Body of pancreas (tissue), 4 donors: ENCODE data around the gene NCOA6. TPM values are rescaled to one million over a fixed set of nuclear protein-coding genes. Genes with fewer than 3 reads are reported as not detected.
A peak's percentile ranks its signal among the peaks of the same experiment; 100 is the strongest.

ENCODE experiments used
- ATAC-seq: fragments of 150-250 bp; one replicate; pipeline ENCODE4 v1.9.1; 2016
- DNase-seq, 4 donors: peaks; one replicate each; pipeline ENCODE4 v3.0.0-alpha.2; 2019
- H3K27ac ChIP-seq, 4 donors: fragments of 200-600 bp; sonication (generic); 1 replicate in 3 of 4; 2 replicates in 1 of 4; pipeline versions ENCODE4 v1.5.1 to v1.6.1; 2016 to 2019; ENCODE audit warnings: mild to moderate bottlenecking in 1 of 4, mixed read lengths in 1 of 4, moderate library complexity in 1 of 4
- H3K27me3 ChIP-seq, 2 donors: fragments of 200-600 bp; sonication (generic); one replicate each; pipeline ENCODE4 v1.6.0; 2016; ENCODE audit warnings: mild to moderate bottlenecking in 1 of 2
- H3K36me3 ChIP-seq, 2 donors: fragments of 200-600 bp; sonication (generic); replicated peaks in 1 of 2; 2 replicates each; pipeline ENCODE4 v1.5.1; 2016; ENCODE audit warnings: low read depth in 2 of 2; ENCODE audit not compliant: insufficient read depth in 1 of 2
- H3K4me1 ChIP-seq: fragments of 200-600 bp; sonication (generic); one replicate; pipeline ENCODE4 v1.6.0; 2016
- H3K4me3 ChIP-seq, 2 donors: fragments of 200-600 bp; sonication (generic); 1 replicate in 1 of 2; 2 replicates in 1 of 2; pipeline ENCODE4 v1.5.1; 2016 to 2019
- H3K9me3 ChIP-seq, 3 donors: fragments of 200-600 bp; sonication (generic); 1 replicate in 2 of 3; 2 replicates in 1 of 3; pipeline ENCODE4 v1.5.1; 2016
- CTCF ChIP-seq, 7 experiments: fragments of 450-650 bp in 4 of 7; fragments of 200-600 bp in 3 of 7; sonication (generic) in 3 of 7; IDR thresholded peaks; one replicate each; pipeline ENCODE4 v1.5.1; 2016 to 2019; ENCODE audit warnings: antibody characterized with exemption in 7 of 7
- POLR2A ChIP-seq, 3 donors: fragments of 450-650 bp; IDR thresholded peaks; one replicate each; pipeline ENCODE4 v1.6.1; 2016; ENCODE audit warnings: antibody characterized with exemption in 3 of 3, mild to moderate bottlenecking in 2 of 3
- WGBS, 2 donors: methylation state at CpG; one replicate each; pipeline ENCODE4 v1.1.5; 2017; 5-methylcytosine and 5-hydroxymethylcytosine counted together
- intact Hi-C: fragments of 100-400 bp; cut with DNase I; formaldehyde crosslinking; loops from one replicate; pipeline ENCODE4 v1.15.1; 2023
- total RNA-seq, 2 donors: library from RNA; depleted of rRNA; stranded (reverse); fragments of >200 nt; gene quantifications; one replicate each; pipeline ENCODE4 v1.1.0, GENCODE V29; 2016

NCOA6 gene
- total RNA-seq, 2 donors from 2014 or later: 13.5 to 54.1 TPM

DNA sequence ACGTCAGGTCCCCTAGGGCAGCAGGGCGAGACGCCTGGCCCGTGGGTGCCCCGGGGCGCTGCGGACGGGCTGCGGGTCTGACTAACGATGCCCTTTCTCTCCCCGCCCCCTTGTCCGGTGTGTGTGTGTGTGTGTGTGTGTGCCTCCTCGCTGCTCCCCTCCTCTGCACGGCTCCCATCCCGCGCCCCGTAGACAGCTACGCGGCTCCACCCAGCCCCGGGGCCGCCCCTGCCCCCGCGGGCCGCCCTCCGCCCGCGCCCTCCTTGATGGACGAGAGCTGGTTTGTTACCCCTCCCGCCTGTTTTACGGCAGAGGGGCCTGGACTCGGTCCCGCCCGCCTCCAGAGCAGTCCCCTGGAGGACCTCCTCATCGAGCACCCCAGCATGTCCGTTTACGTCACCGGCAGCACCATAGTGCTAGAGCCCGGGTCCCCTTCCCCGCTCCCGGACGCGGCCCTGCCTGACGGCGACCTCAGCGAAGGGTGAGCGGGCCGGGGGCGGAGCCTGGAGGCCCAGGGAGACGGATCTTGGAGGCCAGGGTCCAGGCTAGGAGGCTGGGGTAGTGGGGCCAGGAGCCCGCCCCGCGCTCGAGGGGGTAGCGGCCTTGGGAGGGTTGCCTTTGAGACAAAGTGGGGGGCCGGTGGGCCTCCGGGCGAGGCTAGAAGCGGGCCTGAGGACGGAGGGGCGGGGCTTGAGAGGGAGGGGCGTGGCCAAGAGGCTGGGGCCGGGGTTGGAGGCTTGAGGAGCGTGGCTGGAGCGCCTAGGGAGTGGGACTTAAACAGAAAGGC, 116.2 kb downstream of the NCOA6 start:
- WGBS, 2 donors: 1% methylated on average over 16 to 64 of the region's 64 CpGs
- Histone ChIP-seq H3K4me3 (peak overlapping the region; percentile 57 to 60), H3K4me1 (peaks cover 32% of the 10 kb centered on the region), H3K9me3 (no peaks in the 10 kb centered on the region), H3K27me3 (no peaks in the 10 kb centered on the region), H3K36me3 (peaks cover 0 to under 1% of the 10 kb centered on the region in 2 donors), H3K27ac (peak overlapping the region; percentile 33 to 91 (median 74))
- ATAC-seq: peak; percentile 81
- DNase-seq: peak; percentile 77 to 84 (median 80)
- intact Hi-C loops: no loop called here
- TF ChIP-seq CTCF (IDR thresholded peaks at IDR 0.05): no peak
- peak in 2 of 3 donors; percentile 34 to 51 for TF ChIP-seq POLR2A (IDR thresholded peaks at IDR 0.05)

- Histone ChIP-seq H3K4me3 (no peak overlapping the region), H3K36me3 (no peaks in the 10 kb centered on the region), H3K9me3 (no peaks in the 10 kb centered on the region), H3K27me3 (no peaks in the 10 kb centered on the region), H3K27ac (peak overlapping the region in 3 of 4 donors; percentile 70 to 91 (median 79)), H3K4me1 (peaks cover 33% of the 10 kb centered on the region)
- TF ChIP-seq CTCF (IDR thresholded peaks at IDR 0.05) (peak in 6 of 7 experiments; percentile 12 to 32 (median 28)), POLR2A (IDR thresholded peaks at IDR 0.05) (no peak)
- 18 to 29% methylated on average over 13 to 21 of the region's 22 CpGs for WGBS, 2 donors
- intact Hi-C loops: no loop called here
- peak; percentile 37 to 57 (median 47) for DNase-seq
- no peak for ATAC-seq
Measured at GRCh38 chr20:34708621-34709043, 116.8 kb downstream of the NCOA6 start.

DNA sequence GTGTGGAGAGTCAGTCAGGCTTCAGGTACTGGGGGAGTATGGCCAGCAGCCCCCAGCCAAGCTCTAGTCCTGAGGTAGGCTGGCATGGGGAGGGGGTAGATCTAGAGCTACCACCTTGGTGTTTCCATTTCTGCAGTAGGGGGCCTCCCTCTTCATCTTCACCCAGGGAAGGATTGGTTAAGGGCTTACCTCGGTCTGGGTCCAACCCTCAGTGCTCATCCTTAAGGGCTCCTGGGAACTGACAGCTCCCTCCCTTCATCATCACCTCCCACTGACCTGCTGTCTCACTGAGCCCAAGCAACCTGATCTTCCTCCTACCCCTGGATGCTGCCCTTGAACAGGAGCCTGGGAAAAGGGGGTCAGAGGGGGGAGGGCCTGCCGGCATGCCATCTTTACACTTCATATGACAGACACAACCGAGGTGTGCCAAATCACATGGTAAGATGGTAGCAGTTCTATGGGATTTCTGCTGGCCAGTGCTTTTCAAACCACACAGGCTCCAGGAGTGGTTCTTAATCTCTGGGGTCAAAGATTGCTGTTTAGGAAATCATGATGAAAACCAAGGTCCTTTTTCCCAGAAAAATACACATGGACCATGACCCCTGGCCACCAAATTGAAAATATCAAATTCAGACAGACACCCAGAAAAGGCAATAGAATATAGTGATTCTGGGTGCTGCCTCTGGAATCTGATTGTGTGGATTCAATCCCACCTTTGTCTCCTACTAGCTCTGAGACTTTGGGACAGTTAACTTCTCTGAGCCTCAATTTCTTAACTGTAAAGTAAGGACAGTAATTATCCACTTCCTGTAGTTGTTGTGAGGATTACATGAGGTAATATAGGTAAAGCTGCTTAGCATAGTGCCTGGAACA, 118.3 kb downstream of the NCOA6 start:
- Histone ChIP-seq H3K4me3 (no peak overlapping the region), H3K36me3 (no peaks in the 10 kb centered on the region), H3K27ac (peak overlapping the region in 2 of 4 donors; percentile 4 to 12), H3K4me1 (peaks cover 39% of the 10 kb centered on the region), H3K27me3 (no peaks in the 10 kb centered on the region), H3K9me3 (no peaks in the 10 kb centered on the region)
- DNase-seq (no peak), ATAC-seq (no peak)
- no peak for TF ChIP-seq CTCF (IDR thresholded peaks at IDR 0.05)
- no peak for TF ChIP-seq POLR2A (IDR thresholded peaks at IDR 0.05)
- 56 to 100% methylated on average over 1 to 3 of the region's 3 CpGs for WGBS, 2 donors
- intact Hi-C loops: no loop called here

DNA sequence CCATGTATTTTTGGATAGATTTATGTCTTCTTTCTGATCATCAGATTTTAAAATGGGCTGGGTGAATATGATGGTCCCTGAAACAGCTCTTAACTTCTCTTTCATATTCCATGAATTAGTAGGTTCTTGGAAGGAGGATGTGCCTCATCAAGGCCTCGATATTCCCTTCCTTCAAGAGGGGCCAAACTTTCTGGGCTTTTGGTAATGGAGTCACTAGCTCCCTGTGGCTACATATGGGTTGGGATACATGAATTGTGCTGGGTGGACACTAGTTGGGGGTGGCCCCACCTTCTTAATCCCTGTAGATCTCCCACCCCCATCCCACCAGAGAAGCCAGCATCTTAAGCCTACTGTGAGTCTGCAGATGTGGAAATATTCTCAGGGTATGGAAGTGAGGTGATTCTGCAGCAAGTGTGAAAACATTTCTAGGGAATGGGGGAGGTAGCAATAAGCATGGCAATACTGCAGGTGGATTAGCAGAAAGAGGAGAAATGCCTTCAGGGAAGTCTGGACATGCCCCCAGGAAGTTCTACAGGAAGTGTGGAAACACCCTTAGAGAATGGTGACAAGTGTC, 119.1 kb downstream of the NCOA6 start:
- H3K27me3 ChIP-seq: no peaks in the 10 kb centered on the region
- no peaks in the 10 kb centered on the region for H3K36me3 ChIP-seq
- TF ChIP-seq POLR2A (IDR thresholded peaks at IDR 0.05): no peak
- no peak for TF ChIP-seq CTCF (IDR thresholded peaks at IDR 0.05)
- H3K9me3 ChIP-seq: no peaks in the 10 kb centered on the region
- intact Hi-C loops: no loop called here
- no peak overlapping the region for H3K4me3 ChIP-seq
- DNase-seq (no peak), ATAC-seq (no peak)
- peak overlapping the region in 3 of 4 donors; percentile 97 to 100 (median 99) for H3K27ac ChIP-seq
- 89 to 100% methylated on average over 1 of the region's 1 CpG for WGBS, 2 donors
- peaks cover 39% of the 10 kb centered on the region for H3K4me1 ChIP-seq
